ENCODE measurements around the gene KRT3. TPM values are rescaled to one million over a fixed set of nuclear protein-coding genes. Genes with fewer than 3 reads are reported as not detected.

The KRT3 gene
- total RNA-seq, 1 donor from 2014 or later = not detected

DNA sequence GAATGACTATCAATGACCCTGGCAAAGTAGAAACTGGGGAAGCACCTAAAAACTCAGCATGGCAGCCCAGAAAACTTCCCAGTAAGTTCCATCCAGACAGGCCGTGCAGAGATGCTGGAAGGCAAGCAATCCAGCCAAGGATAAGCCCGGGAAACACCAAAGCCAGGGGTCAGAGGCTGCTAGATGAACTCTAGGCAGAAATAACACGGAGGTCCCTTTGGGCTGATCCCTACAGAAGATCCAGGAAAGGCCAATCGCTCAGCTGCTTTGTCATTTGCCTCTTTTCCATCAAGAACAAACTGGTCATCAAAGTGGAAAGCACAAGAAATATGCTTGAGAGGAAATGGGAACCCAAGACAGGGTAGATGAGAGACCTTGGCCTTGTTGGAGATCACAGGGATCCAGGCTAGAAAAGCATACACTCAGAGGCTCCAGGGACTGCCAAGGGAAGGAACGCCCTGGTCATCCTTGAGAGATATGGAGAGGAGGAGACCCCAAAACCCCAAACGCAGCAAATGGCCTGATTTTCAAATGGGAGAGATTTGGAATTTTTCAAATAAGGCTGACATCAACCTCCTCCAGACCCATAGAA lies 31.7 kb upstream of the KRT3 start:
- H3K4me1 Mint-ChIP-seq = no peaks in the 10 kb centered on the region
- no peak for ATAC-seq (ENCODE audit: low read depth)

DNA sequence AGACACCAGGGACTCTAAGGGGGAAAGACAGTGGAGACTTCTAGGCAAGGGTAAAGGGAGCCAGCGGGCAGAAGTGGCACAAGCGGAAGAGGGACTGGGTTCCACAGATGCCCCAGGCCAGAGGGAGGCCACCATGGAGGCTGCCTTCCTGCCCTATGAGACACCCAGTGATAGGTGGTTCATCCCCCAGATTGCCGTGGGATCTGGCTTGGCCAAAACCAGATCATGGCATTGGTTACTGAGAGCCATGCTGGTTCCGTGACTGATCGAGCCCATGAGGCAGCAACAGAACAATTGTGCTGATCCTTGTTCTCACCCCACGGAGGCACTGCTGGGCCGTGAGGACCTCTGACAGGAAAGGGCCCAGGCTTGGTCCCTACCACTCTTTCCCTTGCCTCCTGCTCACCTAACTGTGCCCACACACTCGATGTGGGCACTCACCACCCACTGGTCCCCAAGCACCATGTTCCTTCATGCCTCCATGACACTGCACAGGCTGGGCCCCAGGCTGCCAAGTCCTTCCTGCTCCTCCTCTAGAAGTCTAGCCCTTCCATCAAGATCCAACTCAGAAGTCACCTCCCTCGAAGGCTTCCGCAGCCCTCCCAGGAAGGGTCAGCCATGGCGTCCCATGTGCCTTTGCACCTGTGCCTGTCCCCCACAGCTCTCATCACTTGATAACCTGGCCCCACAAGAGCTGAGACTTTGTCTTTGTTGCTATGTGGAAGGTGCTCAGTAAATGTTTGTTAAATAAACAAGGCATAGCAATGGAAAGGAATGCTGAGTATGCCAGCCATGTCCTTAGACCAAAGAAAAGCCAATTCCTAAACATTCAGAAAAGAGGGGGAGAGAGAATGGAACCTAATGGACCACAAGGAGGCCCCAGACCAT lies 30.9 kb upstream of the KRT3 start:
- CTCF ChIA-PET = no interaction called here
- no peak for ATAC-seq (ENCODE audit: low read depth)
- H3K27me3 Mint-ChIP-seq = peaks cover 8% of the 10 kb centered on the region
- H3K4me1 Mint-ChIP-seq = no peaks in the 10 kb centered on the region
- POLR2A ChIA-PET = no interaction called here
- TF ChIP-seq, protein P1, sequence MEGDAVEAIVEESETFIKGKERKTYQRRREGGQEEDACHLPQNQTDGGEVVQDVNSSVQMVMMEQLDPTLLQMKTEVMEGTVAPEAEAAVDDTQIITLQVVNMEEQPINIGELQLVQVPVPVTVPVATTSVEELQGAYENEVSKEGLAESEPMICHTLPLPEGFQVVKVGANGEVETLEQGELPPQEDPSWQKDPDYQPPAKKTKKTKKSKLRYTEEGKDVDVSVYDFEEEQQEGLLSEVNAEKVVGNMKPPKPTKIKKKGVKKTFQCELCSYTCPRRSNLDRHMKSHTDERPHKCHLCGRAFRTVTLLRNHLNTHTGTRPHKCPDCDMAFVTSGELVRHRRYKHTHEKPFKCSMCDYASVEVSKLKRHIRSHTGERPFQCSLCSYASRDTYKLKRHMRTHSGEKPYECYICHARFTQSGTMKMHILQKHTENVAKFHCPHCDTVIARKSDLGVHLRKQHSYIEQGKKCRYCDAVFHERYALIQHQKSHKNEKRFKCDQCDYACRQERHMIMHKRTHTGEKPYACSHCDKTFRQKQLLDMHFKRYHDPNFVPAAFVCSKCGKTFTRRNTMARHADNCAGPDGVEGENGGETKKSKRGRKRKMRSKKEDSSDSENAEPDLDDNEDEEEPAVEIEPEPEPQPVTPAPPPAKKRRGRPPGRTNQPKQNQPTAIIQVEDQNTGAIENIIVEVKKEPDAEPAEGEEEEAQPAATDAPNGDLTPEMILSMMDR (IDR thresholded peaks at IDR 0.05) = no peak
- no peak overlapping the region for H3K27ac Mint-ChIP-seq
- H3K9me3 Mint-ChIP-seq = no peaks in the 10 kb centered on the region
- intact Hi-C loops (cut with micrococcal nuclease) = no loop called here
- no peak overlapping the region for H3K4me3 Mint-ChIP-seq
- H3K36me3 Mint-ChIP-seq (ENCODE audit: low read depth) = no peaks in the 10 kb centered on the region
- no peak for DNase-seq

More for the DNA sequence above, 31.7 kb upstream of the KRT3 start:
- intact Hi-C loops (cut with micrococcal nuclease) = no loop called here
- Mint-ChIP-seq H3K4me3 (no peak overlapping the region), H3K36me3 (ENCODE audit: low read depth) (no peaks in the 10 kb centered on the region), H3K27ac (no peak overlapping the region), H3K9me3 (no peaks in the 10 kb centered on the region), H3K27me3 (peaks cover 8% of the 10 kb centered on the region)
- TF ChIP-seq, protein P1 (IDR thresholded peaks at IDR 0.05) = no peak
- no peak for DNase-seq
- CTCF ChIA-PET = no interaction called here
- POLR2A ChIA-PET = no interaction called here

DNA sequence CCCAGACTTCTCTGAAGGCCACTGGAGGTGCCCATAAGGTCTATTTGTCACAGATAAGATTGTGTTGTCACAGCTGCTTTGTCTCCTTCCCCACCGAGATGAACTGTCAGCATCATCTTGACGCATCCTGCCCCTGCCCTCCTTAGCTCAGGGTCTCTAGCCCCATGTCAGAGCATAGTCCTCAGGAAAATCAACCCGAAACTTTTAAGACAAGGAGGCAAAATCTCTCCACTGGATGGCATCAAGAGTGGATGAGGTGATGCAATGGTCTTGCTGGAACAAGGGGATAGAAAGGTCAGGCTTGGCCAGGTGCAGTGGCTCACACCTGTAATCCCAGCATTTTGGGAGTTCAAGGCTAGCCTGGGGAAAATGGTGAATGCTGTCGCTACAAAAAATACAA lies 30.0 kb upstream of the KRT3 start:
- Mint-ChIP-seq H3K4me1 (no peaks in the 10 kb centered on the region), H3K4me3 (no peak overlapping the region), H3K36me3 (ENCODE audit: low read depth) (no peaks in the 10 kb centered on the region), H3K9me3 (no peaks in the 10 kb centered on the region), H3K27ac (no peak overlapping the region), H3K27me3 (peaks cover 9% of the 10 kb centered on the region)
- ChIA-PET CTCF (no interaction called here), POLR2A (no interaction called here)
- DNase-seq = no peak
- ATAC-seq (ENCODE audit: low read depth) = no peak
- TF ChIP-seq, protein P1 (IDR thresholded peaks at IDR 0.05) = no peak
- intact Hi-C loops (cut with micrococcal nuclease) = no loop called here

DNA sequence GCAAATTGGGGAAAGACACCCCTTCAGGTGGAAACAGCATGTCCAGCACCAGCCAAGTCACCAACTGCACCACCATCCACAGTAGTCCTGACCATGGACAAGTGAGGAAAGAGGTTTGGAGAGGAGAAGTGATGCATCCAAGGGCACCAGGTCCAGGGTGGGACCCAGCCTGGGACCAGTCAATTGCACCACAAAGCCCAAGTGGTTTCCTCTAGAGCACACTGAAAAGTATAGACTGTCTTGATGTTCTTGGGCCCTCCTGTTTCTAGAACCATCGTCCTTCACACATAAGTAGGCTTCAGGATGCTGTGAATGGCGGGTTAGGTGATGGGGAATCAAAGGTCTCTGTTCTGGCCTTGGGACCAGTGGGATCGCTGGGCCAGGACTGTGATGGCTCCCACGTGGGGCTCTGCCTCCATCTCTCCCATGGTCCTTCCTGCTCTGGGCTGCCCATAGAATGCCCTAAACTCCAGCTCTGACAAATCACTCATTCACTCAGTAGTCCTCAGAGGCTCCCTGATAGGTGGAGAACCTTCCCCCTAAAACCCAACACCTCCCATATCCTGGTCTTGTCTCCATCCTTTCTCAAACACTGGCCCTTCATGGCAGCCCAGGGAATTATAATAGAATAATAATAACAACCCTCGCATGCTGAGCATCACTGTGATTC lies 29.0 kb upstream of the KRT3 start:
- no peak overlapping the region for H3K27ac Mint-ChIP-seq
- ChIA-PET POLR2A (no interaction called here), CTCF (no interaction called here)
- DNase-seq = no peak
- ATAC-seq (ENCODE audit: low read depth) = no peak
- H3K4me1 Mint-ChIP-seq = no peaks in the 10 kb centered on the region
- no peaks in the 10 kb centered on the region for H3K9me3 Mint-ChIP-seq
- TF ChIP-seq, protein P1 (IDR thresholded peaks at IDR 0.05) = no peak
- no peak overlapping the region for H3K4me3 Mint-ChIP-seq
- H3K36me3 Mint-ChIP-seq (ENCODE audit: low read depth) = no peaks in the 10 kb centered on the region
- H3K27me3 Mint-ChIP-seq = peaks cover 12% of the 10 kb centered on the region
- intact Hi-C loops (cut with micrococcal nuclease) = no loop called here

DNA sequence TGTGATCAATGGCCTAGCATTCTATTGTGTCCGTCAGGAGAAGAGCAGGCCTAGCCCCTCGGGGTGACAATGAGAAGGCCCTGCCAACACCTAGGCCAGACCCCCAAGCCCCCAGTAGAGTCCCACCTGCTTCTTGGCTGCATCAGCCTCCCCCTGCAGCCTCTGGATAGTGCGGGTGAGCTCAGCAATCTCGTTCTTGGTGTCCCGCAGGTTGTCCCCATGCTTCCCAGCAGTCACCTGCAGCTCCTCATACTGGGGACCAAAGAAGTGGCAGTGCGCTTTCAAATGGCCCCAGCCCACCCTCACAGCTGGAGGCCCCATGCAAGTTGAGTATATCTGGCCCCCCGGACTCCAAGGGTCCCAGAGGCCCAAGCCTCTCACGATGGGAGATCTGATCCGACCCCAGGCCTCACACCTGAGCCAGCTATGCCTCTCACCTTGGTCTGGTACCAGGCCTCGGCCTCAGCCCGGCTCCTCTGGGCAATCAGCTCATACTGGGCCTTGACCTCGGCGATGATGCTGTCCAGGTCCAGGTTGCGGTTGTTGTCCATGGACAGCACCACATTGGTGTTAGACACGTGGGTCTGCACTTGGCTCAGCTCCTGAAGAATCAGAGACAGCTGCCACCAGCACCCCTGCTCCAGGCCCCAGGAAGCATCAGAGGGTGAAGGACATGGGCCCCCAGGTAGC lies 28.0 kb upstream of the KRT3 start:
- DNase-seq = no peak
- Mint-ChIP-seq H3K4me3 (no peak overlapping the region), H3K9me3 (no peaks in the 10 kb centered on the region), H3K27me3 (peaks cover 15% of the 10 kb centered on the region), H3K27ac (no peak overlapping the region), H3K4me1 (no peaks in the 10 kb centered on the region), H3K36me3 (ENCODE audit: low read depth) (no peaks in the 10 kb centered on the region)
- ChIA-PET CTCF (no interaction called here), POLR2A (no interaction called here)
- TF ChIP-seq, protein P1 (IDR thresholded peaks at IDR 0.05) = no peak
- intact Hi-C loops (cut with micrococcal nuclease) = no loop called here
- ATAC-seq (ENCODE audit: low read depth) = no peak
